Esophagus squamous epithelium (tissue), 4 donors: ENCODE measurements around the gene AKNA.

Experiments used
- CTCF ChIP-seq, 6 experiments: fragments of 450-650 bp in 4 of 6; fragments of 200-600 bp in 2 of 6; sonication (generic) in 2 of 6; IDR thresholded peaks; one replicate each; pipeline ENCODE4 v1.5.1; 2016 to 2019; ENCODE audit warnings: antibody characterized with exemption in 6 of 6, mild to moderate bottlenecking in 4 of 6, moderate library complexity in 4 of 6
- POLR2A ChIP-seq, 4 donors: fragments of 450-650 bp; IDR thresholded peaks; one replicate each; pipeline ENCODE4 v1.6.1; 2017; ENCODE audit warnings: antibody characterized with exemption in 4 of 4, mild to moderate bottlenecking in 4 of 4, moderate library complexity in 3 of 4

- TF ChIP-seq CTCF (IDR thresholded peaks at IDR 0.05) (no peak), POLR2A (IDR thresholded peaks at IDR 0.05) (no peak)
Measured at GRCh38 chr9:114428466-114428865, 40.7 kb upstream of the AKNA start.
